Panc1 (cell line): Measurements from ENCODE around the gene CCDC152. TPM values are rescaled to one million over a fixed set of nuclear protein-coding genes. Genes with fewer than 3 reads are reported as not detected.
"Not testable (repeated sequence)": the region's sequence is repeated elsewhere in the genome, so short reads cannot be mapped to it uniquely, and the experiment has no call there.

ENCODE experiments used
- ATAC-seq: fragments of 200-7000 bp; cut with Tn5 transposase; 2 replicates; pipeline ENCODE4 v1.9.1; 2020; ENCODE audit warnings: mild to moderate bottlenecking, moderate library complexity
- BruUV-seq: library from RNA; stranded (reverse); fragments of 400-500 nt; replicated peaks from 2 replicates; lab custom pipeline; 2021; lab: Mats Ljungman, UMichigan
- CTCF ChIA-PET: fragments of 300-600 bp; sonication (Branson Sonifier 250); formaldehyde crosslinking; loops from one replicate; lab custom pipeline; 2022; ENCODE audit warnings: antibody characterized with exemption; lab: Charles Lee
- POLR2A ChIA-PET: fragments of 300-600 bp; sonication (Branson Sonifier 250); formaldehyde crosslinking; loops from one replicate; lab custom pipeline; 2022; ENCODE audit warnings: antibody characterized with exemption; lab: Charles Lee
- DNase-seq: peaks from one replicate; pipeline ENCODE4 v3.0.0-alpha.2; 2010; ENCODE audit warnings: low read depth, low spot score
- H3K27ac ChIP-seq: 2 replicates; pipeline ENCODE4 v1.5.1; 2011; ENCODE audit warnings: mild to moderate bottlenecking, low read length, inconsistent platforms
- H3K27me3 ChIP-seq: fragments of 200-500 bp; sonication (Bioruptor generic); 2 replicates; pipeline ENCODE4 v1.6.0; 2014; ENCODE audit warnings: low read length, inconsistent platforms; ENCODE audit not compliant: control insufficient read depth, insufficient read depth
- H3K36me3 ChIP-seq: fragments of 200-500 bp; sonication (Bioruptor generic); 2 replicates; pipeline ENCODE4 v1.5.1; 2014; ENCODE audit warnings: inconsistent platforms, mild to moderate bottlenecking, low read length, moderate library complexity; ENCODE audit not compliant: control insufficient read depth, insufficient read depth
- H3K4me1 ChIP-seq: 2 replicates; pipeline ENCODE4 v1.5.1; 2011; ENCODE audit warnings: inconsistent platforms, mild to moderate bottlenecking, low read length, moderate library complexity; ENCODE audit not compliant: control insufficient read depth, insufficient read depth
- H3K4me3 ChIP-seq, 2 experiments: 2 replicates each; pipeline ENCODE4 v1.5.1; 2011 to 2012; ENCODE audit warnings: low read depth in 2 of 2, low read length in 2 of 2, mild to moderate bottlenecking in 2 of 2, inconsistent platforms in 1 of 2, moderate library complexity in 1 of 2
- H3K9me3 ChIP-seq: fragments of 200-500 bp; sonication (Bioruptor generic); 2 replicates; pipeline ENCODE4 v1.5.1; 2014; ENCODE audit warnings: low read depth, mild to moderate bottlenecking, inconsistent platforms, low read length, moderate library complexity; ENCODE audit not compliant: control insufficient read depth, insufficient read depth
- CTCF ChIP-seq: fragments of 450-650 bp; IDR thresholded peaks from 2 replicates; pipeline ENCODE4 v1.5.1; 2017; ENCODE audit warnings: mild to moderate bottlenecking
- POLR2AphosphoS5 ChIP-seq: IDR thresholded peaks from 2 replicates; pipeline ENCODE4 v1.6.1; 2012; ENCODE audit warnings: mild to moderate bottlenecking, low read depth, low read length, moderate library complexity
- REST ChIP-seq, 2 experiments: IDR thresholded peaks; 2 replicates each; pipeline ENCODE4 v1.6.1; 2011 to 2012; ENCODE audit warnings: low read depth in 2 of 2, control low read depth in 1 of 2, low read length in 1 of 2, mild to moderate bottlenecking in 1 of 2, moderate library complexity in 1 of 2; ENCODE audit not compliant: insufficient read depth in 1 of 2
- SIN3A ChIP-seq: IDR thresholded peaks from 2 replicates; pipeline ENCODE4 v1.6.1; 2012; ENCODE audit warnings: low read depth, mild to moderate bottlenecking, low read length, moderate library complexity, borderline replicate concordance; ENCODE audit not compliant: insufficient read depth
- TCF7L2 ChIP-seq: IDR thresholded peaks from 2 replicates; pipeline ENCODE4 v1.6.1; 2011; ENCODE audit warnings: mild to moderate bottlenecking, low read depth, low read length, inconsistent platforms
- in situ Hi-C: cut with HindIII; loops from 2 replicates; pipeline ENCODE4 v1.10.0; 2016; ENCODE audit warnings: low sequenced_read_pairs, low pct_unique_long_range_greater_than_20kb
- intact Hi-C: fragments of 100-400 bp; cut with micrococcal nuclease; formaldehyde crosslinking; loops from one replicate; pipeline ENCODE4 v1.10.0; 2022; ENCODE audit not compliant: unreplicated experiment
- total RNA-seq: library from RNA; stranded (reverse); gene quantifications from one replicate; pipeline ENCODE4 v1.2.1, GENCODE V29; 2021; ENCODE audit not compliant: unreplicated experiment

Gene CCDC152
- total RNA-seq, 1 experiment from 2014 or later, result not detected

- BruUV-seq, result no TSS peak
- in situ Hi-C loops, result no loop called here
Observed at GRCh38 chr5:42720251-42720650, 36.4 kb upstream of the CCDC152 start.

GRCh38 chr5:42721484-42721883 lies 35.1 kb upstream of the CCDC152 start:
- Histone ChIP-seq H3K36me3 (no peaks in the 10 kb centered on the region), H3K4me3 (no peak overlapping the region), H3K27ac (no peak overlapping the region), H3K4me1 (no peaks in the 10 kb centered on the region), H3K9me3 (no peaks in the 10 kb centered on the region), H3K27me3 (peaks cover 13% of the 10 kb centered on the region)
- in situ Hi-C loops (no loop called here), intact Hi-C loops (no loop called here)
- BruUV-seq, result no TSS peak
- CTCF ChIA-PET, result interaction anchor here (0.8 kb wide), 1 partner anchor 664 kb away, joined by 4 read pairs; no protein-coding TSS in a partner anchor
- POLR2A ChIA-PET, result no interaction called here
- ATAC-seq, result no peak
- DNase-seq, result no peak
- no peak for TF ChIP-seq POLR2AphosphoS5
- no peak for TF ChIP-seq CTCF
- no peak for TF ChIP-seq REST (IDR thresholded peaks at IDR 0.05; ENCODE audit: insufficient read depth in 1 of 2, low read depth in 2 of 2, low read length in 1 of 2)
- TF ChIP-seq TCF7L2, result no peak
- no peak for TF ChIP-seq SIN3A

More at GRCh38 chr5:42720251-42720650, 36.4 kb upstream of the CCDC152 start:
- Histone ChIP-seq H3K4me3 (no peak overlapping the region), H3K36me3 (no peaks in the 10 kb centered on the region), H3K9me3 (no peaks in the 10 kb centered on the region), H3K4me1 (no peaks in the 10 kb centered on the region), H3K27ac (no peak overlapping the region), H3K27me3 (peaks cover 11% of the 10 kb centered on the region; the same call in 1 of the 2 replicates)
- CTCF ChIA-PET, result no interaction called here
- DNase-seq (no peak), ATAC-seq (no peak)
- TF ChIP-seq SIN3A, result no peak
- no peak for TF ChIP-seq POLR2AphosphoS5
- no peak for TF ChIP-seq CTCF
- no peak for TF ChIP-seq REST (IDR thresholded peaks at IDR 0.05; ENCODE audit: insufficient read depth in 1 of 2, low read depth in 2 of 2, low read length in 1 of 2)
- TF ChIP-seq TCF7L2, result no peak
- intact Hi-C loops, result no loop called here
- POLR2A ChIA-PET, result no interaction called here

GRCh38 chr5:42734531-42735058 lies 22.0 kb upstream of the CCDC152 start:
- H3K4me1 ChIP-seq, in situ Hi-C loops, H3K27ac ChIP-seq, H3K4me3 ChIP-seq, H3K27me3 ChIP-seq, POLR2A ChIA-PET, CTCF ChIA-PET, intact Hi-C loops, BruUV-seq, H3K36me3 ChIP-seq, ATAC-seq, H3K9me3 ChIP-seq, DNase-seq: not testable (repeated sequence)
